ENCODE data around the gene POGK.

POGK gene

GRCh38 chr1:166875734-166876539 lies 36.7 kb downstream of the POGK start, which contains the start of gene TADA1 (continued):
- no peak for TF ChIP-seq ZNF26 (tag by site-specific recombination; IDR thresholded peaks at IDR 0.05)
- no peak for TF ChIP-seq ZSCAN16 (tag by site-specific recombination; IDR thresholded peaks at IDR 0.05)
- peak; percentile 96 for TF ChIP-seq ZBTB17 (tag by site-specific recombination; IDR thresholded peaks at IDR 0.05)
- TF ChIP-seq OSR2 (tag by site-specific recombination; IDR thresholded peaks at IDR 0.05) = no peak
- peak; percentile 82 for TF ChIP-seq ZBTB20 (tag by site-specific recombination; IDR thresholded peaks at IDR 0.05)
- peak; percentile 52; the same call in 1 of the 2 replicates for TF ChIP-seq ZNF610 (tag by site-specific recombination; IDR thresholded peaks at IDR 0.05; ENCODE audit: borderline replicate concordance)
- no peak for TF ChIP-seq HOXC10 (CRISPR knock-in tag; IDR thresholded peaks at IDR 0.05)
- peak; percentile 45; the same call in 1 of the 2 replicates for TF ChIP-seq SCRT2 (tag by site-specific recombination; IDR thresholded peaks at IDR 0.05)
- TF ChIP-seq KLF16 (tag by site-specific recombination; IDR thresholded peaks at IDR 0.05) = peak; percentile 96
- no peak for TF ChIP-seq ZNF280C (tag by site-specific recombination; IDR thresholded peaks at IDR 0.05)
- peak; percentile 70 for TF ChIP-seq ZNF366 (tag by site-specific recombination; conservative IDR thresholded peaks at IDR 0.05)
- TF ChIP-seq ZNF398 (tag by site-specific recombination; IDR thresholded peaks at IDR 0.05) = peak; percentile 27; the same call in 1 of the 2 replicates
- TF ChIP-seq ZBTB26 (tag by site-specific recombination; optimal IDR thresholded peaks at IDR 0.05) = peak; percentile 92
- no peak for TF ChIP-seq ZNF521 (tag by site-specific recombination; IDR thresholded peaks at IDR 0.05)
- no peak for TF ChIP-seq ZNF530 (tag by site-specific recombination; IDR thresholded peaks at IDR 0.05; ENCODE audit: low read depth)
- no peak for TF ChIP-seq ZNF747 (tag by site-specific recombination; IDR thresholded peaks at IDR 0.05)
- no peak for TF ChIP-seq ZNF221 (tag by site-specific recombination; IDR thresholded peaks at IDR 0.05; ENCODE audit: borderline replicate concordance)
- TF ChIP-seq ZNF658 (tag by site-specific recombination; IDR thresholded peaks at IDR 0.05) = no peak
- TF ChIP-seq ZNF692 (tag by site-specific recombination; IDR thresholded peaks at IDR 0.05) = peak; percentile 63; the same call in 1 of the 2 replicates
- no peak for TF ChIP-seq ZNF571 (tag by site-specific recombination; IDR thresholded peaks at IDR 0.05)
- peak; percentile 78; the same call in 1 of the 2 replicates for TF ChIP-seq ZNF2 (tag by site-specific recombination; IDR thresholded peaks at IDR 0.05)
- peak; percentile 89 for TF ChIP-seq ZSCAN30 (tag by site-specific recombination; IDR thresholded peaks at IDR 0.05)
- no peak for TF ChIP-seq ZFP37 (tag by site-specific recombination; IDR thresholded peaks at IDR 0.05)
- no peak for TF ChIP-seq ZNF791 (tag by site-specific recombination; IDR thresholded peaks at IDR 0.05)
- TF ChIP-seq ZNF362 (tag by site-specific recombination; IDR thresholded peaks at IDR 0.05) = no peak
- peak; percentile 56 for TF ChIP-seq ZBTB10 (tag by site-specific recombination; IDR thresholded peaks at IDR 0.05)

All from HEK293 (cell line).